Loucy (cell line): ENCODE measurements around the gene ID3.

ENCODE experiments used
- EZH2phosphoT487 ChIP-seq: fragments of 200-600 bp; IDR thresholded peaks from 2 replicates; pipeline ENCODE4 v1.6.1; 2018; ENCODE audit warnings: antibody characterized with exemption, mild to moderate bottlenecking, moderate library complexity, borderline replicate concordance
- TF ChIP-seq, protein P1 (sequence below): fragments of 200-600 bp; sonication (generic); conservative IDR thresholded peaks from 2 replicates; pipeline ENCODE4 v1.5.1; 2014; ENCODE audit warnings: mild to moderate bottlenecking, antibody characterized with exemption, low read length

- TF ChIP-seq, protein P1, sequence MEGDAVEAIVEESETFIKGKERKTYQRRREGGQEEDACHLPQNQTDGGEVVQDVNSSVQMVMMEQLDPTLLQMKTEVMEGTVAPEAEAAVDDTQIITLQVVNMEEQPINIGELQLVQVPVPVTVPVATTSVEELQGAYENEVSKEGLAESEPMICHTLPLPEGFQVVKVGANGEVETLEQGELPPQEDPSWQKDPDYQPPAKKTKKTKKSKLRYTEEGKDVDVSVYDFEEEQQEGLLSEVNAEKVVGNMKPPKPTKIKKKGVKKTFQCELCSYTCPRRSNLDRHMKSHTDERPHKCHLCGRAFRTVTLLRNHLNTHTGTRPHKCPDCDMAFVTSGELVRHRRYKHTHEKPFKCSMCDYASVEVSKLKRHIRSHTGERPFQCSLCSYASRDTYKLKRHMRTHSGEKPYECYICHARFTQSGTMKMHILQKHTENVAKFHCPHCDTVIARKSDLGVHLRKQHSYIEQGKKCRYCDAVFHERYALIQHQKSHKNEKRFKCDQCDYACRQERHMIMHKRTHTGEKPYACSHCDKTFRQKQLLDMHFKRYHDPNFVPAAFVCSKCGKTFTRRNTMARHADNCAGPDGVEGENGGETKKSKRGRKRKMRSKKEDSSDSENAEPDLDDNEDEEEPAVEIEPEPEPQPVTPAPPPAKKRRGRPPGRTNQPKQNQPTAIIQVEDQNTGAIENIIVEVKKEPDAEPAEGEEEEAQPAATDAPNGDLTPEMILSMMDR, result no peak
- no peak for TF ChIP-seq EZH2phosphoT487
Observed at GRCh38 chr1:23590058-23590783, 30.9 kb upstream of the ID3 start.
